ENCODE measurements around the gene FPR3. TPM values are rescaled to one million over a fixed set of nuclear protein-coding genes. Genes with fewer than 3 reads are reported as not detected.

The FPR3 gene
- total and polyA plus RNA-seq, 9 of the 15 experiments (the other 6 are each of a cell fraction or from before 2014, with no cell fraction given), result 0.08 to 0.51 (median 0.22) TPM; not detected in 1

DNA sequence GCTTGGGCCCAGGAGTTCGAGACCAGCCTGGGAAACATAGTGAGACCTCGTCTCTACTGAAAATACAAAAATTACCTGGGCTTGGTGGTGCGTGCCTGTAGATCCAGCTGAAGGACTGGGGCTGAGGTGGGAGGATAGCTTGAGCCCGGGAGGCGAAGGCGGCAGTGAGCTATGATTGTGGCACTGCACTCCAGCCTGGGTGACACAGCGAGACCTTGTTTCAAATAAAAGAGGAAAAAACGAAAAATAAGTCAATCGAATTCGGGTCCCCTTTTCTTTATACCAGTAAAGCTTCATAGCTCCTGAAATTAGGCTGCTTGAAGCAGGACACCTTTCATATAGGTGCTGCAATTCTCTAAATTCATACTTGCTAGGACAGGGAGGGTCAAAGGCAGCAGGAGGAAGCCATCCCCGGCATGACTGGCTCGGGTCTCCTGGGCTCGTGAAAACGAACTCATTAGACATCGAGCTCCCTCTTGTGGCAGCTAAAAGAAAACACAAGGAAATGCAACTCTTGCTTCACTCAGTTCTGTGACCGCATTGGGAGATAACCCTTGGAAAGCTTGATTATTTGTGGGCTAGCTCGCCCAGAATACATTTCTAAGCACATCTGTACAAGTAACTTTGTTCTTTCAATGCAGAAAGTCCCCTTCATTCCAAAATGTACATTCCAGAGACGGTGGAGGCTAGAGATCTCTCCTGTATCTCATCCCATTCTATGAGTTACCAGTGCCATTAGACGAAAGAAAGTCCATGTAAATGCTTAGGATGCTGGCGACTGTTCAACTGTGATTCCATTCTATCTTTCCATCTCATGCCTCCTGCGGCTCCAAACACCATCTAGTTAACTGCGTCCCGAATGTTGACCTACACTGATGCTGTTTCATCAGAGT, 17.1 kb upstream of the FPR3 start (continued):
- TF ChIP-seq, protein P1, sequence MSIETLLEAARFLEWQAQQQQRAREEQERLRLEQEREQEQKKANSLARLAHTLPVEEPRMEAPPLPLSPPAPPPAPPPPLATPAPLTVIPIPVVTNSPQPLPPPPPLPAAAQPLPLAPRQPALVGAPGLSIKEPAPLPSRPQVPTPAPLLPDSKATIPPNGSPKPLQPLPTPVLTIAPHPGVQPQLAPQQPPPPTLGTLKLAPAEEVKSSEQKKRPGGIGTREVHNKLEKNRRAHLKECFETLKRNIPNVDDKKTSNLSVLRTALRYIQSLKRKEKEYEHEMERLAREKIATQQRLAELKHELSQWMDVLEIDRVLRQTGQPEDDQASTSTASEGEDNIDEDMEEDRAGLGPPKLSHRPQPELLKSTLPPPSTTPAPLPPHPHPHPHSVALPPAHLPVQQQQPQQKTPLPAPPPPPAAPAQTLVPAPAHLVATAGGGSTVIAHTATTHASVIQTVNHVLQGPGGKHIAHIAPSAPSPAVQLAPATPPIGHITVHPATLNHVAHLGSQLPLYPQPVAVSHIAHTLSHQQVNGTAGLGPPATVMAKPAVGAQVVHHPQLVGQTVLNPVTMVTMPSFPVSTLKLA (conservative IDR thresholded peaks at IDR 0.05), result 0 out of 4 replicates have a peak, but pooled peaks have one; percentile 32 to 56
- no peak for TF ChIP-seq SMARCA4 (IDR thresholded peaks at IDR 0.05)
- 0 out of 2 replicates have a peak, but pooled peaks have one; percentile 36 for TF ChIP-seq MYNN (IDR thresholded peaks at IDR 0.05)
- TF ChIP-seq MYNN (CRISPR knock-in tag; IDR thresholded peaks at IDR 0.05), result no peak
- peak; percentile 45; the same call in 1 of the 2 replicates for TF ChIP-seq GABPB1 (CRISPR knock-in tag; IDR thresholded peaks at IDR 0.05)
- TF ChIP-seq, protein P2, sequence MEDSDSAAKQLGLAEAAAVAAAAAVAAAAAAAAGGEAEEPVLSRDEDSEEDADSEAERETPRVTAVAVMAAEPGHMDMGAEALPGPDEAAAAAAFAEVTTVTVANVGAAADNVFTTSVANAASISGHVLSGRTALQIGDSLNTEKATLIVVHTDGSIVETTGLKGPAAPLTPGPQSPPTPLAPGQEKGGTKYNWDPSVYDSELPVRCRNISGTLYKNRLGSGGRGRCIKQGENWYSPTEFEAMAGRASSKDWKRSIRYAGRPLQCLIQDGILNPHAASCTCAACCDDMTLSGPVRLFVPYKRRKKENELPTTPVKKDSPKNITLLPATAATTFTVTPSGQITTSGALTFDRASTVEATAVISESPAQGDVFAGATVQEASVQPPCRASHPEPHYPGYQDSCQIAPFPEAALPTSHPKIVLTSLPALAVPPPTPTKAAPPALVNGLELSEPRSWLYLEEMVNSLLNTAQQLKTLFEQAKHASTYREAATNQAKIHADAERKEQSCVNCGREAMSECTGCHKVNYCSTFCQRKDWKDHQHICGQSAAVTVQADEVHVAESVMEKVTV (CRISPR knock-in tag; IDR thresholded peaks at IDR 0.05), result peak; percentile 68; the same call in 1 of the 2 replicates
- TF ChIP-seq TBL1XR1 (IDR thresholded peaks at IDR 0.05; ENCODE audit: low read length in 2 of 2), result 0 out of 4 replicates have a peak, but pooled peaks of 1 of the 2 experiments have one; percentile 25
- no peak for TF ChIP-seq SAFB2 (IDR thresholded peaks at IDR 0.05; ENCODE audit: borderline replicate concordance, low read depth, low read length, severe bottlenecking)
- TF ChIP-seq ARID3B (CRISPR knock-in tag; IDR thresholded peaks at IDR 0.05; ENCODE audit: borderline replicate concordance), result no peak
- TF ChIP-seq CHAMP1 (IDR thresholded peaks at IDR 0.05), result 0 out of 2 replicates have a peak, but pooled peaks have one; percentile 64
- peak; percentile 52; the same call in 1 of the 2 replicates for TF ChIP-seq ATF7 (IDR thresholded peaks at IDR 0.05)
- TF ChIP-seq, protein P3, sequence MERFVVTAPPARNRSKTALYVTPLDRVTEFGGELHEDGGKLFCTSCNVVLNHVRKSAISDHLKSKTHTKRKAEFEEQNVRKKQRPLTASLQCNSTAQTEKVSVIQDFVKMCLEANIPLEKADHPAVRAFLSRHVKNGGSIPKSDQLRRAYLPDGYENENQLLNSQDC (CRISPR knock-in tag; IDR thresholded peaks at IDR 0.05), result no peak
- TF ChIP-seq, protein P4, sequence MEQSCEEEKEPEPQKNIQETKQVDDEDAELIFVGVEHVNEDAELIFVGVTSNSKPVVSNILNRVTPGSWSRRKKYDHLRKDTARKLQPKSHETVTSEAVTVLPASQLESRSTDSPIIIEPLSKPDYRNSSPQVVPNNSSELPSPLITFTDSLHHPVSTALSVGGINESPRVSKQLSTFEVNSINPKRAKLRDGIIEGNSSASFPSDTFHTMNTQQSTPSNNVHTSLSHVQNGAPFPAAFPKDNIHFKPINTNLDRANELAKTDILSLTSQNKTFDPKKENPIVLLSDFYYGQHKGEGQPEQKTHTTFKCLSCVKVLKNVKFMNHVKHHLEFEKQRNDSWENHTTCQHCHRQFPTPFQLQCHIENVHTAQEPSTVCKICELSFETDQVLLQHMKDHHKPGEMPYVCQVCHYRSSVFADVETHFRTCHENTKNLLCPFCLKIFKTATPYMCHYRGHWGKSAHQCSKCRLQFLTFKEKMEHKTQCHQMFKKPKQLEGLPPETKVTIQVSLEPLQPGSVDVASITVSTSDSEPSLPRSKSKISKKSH (CRISPR knock-in tag; IDR thresholded peaks at IDR 0.05), result no peak
- no peak for TF ChIP-seq ZKSCAN3 (CRISPR knock-in tag; IDR thresholded peaks at IDR 0.05)
- TF ChIP-seq SOX6 (IDR thresholded peaks at IDR 0.05), result peak; percentile 5; the same call in 1 of the 2 replicates
